Measurements from ENCODE around the gene WDFY3. TPM values are rescaled to one million over a fixed set of nuclear protein-coding genes. Genes with fewer than 3 reads are reported as not detected.

The WDFY3 gene
- total and polyA plus RNA-seq, 4 donors: 7.5 to 229 (median 75.8) TPM

- H3K9me3 ChIP-seq (ENCODE audit: control insufficient read depth in 4 of 4, insufficient read depth in 3 of 4, low read length in 3 of 4): no peaks in the 10 kb centered on the region
- no peaks in the 10 kb centered on the region for H3K4me1 ChIP-seq (ENCODE audit: control insufficient read depth in 5 of 5, insufficient read depth in 5 of 5, low read length in 5 of 5)
- peaks cover 3 to 27% (median 13%) of the 10 kb centered on the region in 4 donors for H3K36me3 ChIP-seq (ENCODE audit: control insufficient read depth in 4 of 4, insufficient read depth in 4 of 4, low read length in 4 of 4)
- ATAC-seq (ENCODE audit: insufficient read depth, low FRiP score) (no peak), DNase-seq (no peak)
- no peak overlapping the region for H3K27ac ChIP-seq (ENCODE audit: low read depth in 1 of 2, low read length in 1 of 2)
- no peak overlapping the region for H3K9ac ChIP-seq (ENCODE audit: insufficient read depth in 1 of 2, low read length in 2 of 2)
- H3K27me3 ChIP-seq (ENCODE audit: control insufficient read depth in 3 of 3, insufficient read depth in 3 of 3, low read length in 2 of 3): no peaks in the 10 kb centered on the region
- no peak for TF ChIP-seq CTCF (IDR thresholded peaks at IDR 0.05; ENCODE audit: control extremely low read depth, extremely low read depth)
- no peak overlapping the region for H3K4me3 ChIP-seq
These were observed 236.1 kb downstream of the WDFY3 start for GRCh38 chr4:84730375-84730774.

GRCh38 chr4:84727491-84727890 lies 239.0 kb downstream of the WDFY3 start:
- Histone ChIP-seq H3K9me3 (ENCODE audit: control insufficient read depth in 4 of 4, insufficient read depth in 3 of 4, low read length in 3 of 4) (no peaks in the 10 kb centered on the region), H3K27ac (ENCODE audit: low read depth in 1 of 2, low read length in 1 of 2) (no peak overlapping the region)

GRCh38 chr4:84726356-84726755 lies 240.1 kb downstream of the WDFY3 start:
- H3K36me3 ChIP-seq (ENCODE audit: control insufficient read depth in 4 of 4, insufficient read depth in 4 of 4, low read length in 4 of 4): peaks cover 3 to 10% (median 7%) of the 10 kb centered on the region in 4 donors
- peaks cover 0 to 4% (median 0%) of the 10 kb centered on the region in 5 donors for H3K4me1 ChIP-seq (ENCODE audit: control insufficient read depth in 5 of 5, insufficient read depth in 5 of 5, low read length in 5 of 5)
- H3K9ac ChIP-seq (ENCODE audit: insufficient read depth in 1 of 2, low read length in 2 of 2): no peak overlapping the region
- H3K4me3 ChIP-seq: no peak overlapping the region
- H3K27me3 ChIP-seq (ENCODE audit: control insufficient read depth in 3 of 3, insufficient read depth in 3 of 3, low read length in 2 of 3): no peaks in the 10 kb centered on the region
- no peak for DNase-seq
- no peak overlapping the region for H3K27ac ChIP-seq (ENCODE audit: low read depth in 1 of 2, low read length in 1 of 2)
- TF ChIP-seq CTCF (IDR thresholded peaks at IDR 0.05; ENCODE audit: control extremely low read depth, extremely low read depth): no peak
- no peaks in the 10 kb centered on the region for H3K9me3 ChIP-seq (ENCODE audit: control insufficient read depth in 4 of 4, insufficient read depth in 3 of 4, low read length in 3 of 4)
- ATAC-seq (ENCODE audit: insufficient read depth, low FRiP score): no peak
- 88 to 94% methylated on average over 2 of the region's 2 CpGs for WGBS, 2 donors

More at GRCh38 chr4:84727491-84727890, 239.0 kb downstream of the WDFY3 start:
- no peaks in the 10 kb centered on the region for H3K27me3 ChIP-seq (ENCODE audit: control insufficient read depth in 3 of 3, insufficient read depth in 3 of 3, low read length in 2 of 3)
- WGBS, 2 donors: 54 to 63% methylated on average over 1 of the region's 1 CpG
- H3K9ac ChIP-seq (ENCODE audit: insufficient read depth in 1 of 2, low read length in 2 of 2): no peak overlapping the region
- no peak for ATAC-seq (ENCODE audit: insufficient read depth, low FRiP score)
- peaks cover 3 to 16% (median 9%) of the 10 kb centered on the region in 4 donors for H3K36me3 ChIP-seq (ENCODE audit: control insufficient read depth in 4 of 4, insufficient read depth in 4 of 4, low read length in 4 of 4)
- peaks cover 0 to 4% (median 0%) of the 10 kb centered on the region in 5 donors for H3K4me1 ChIP-seq (ENCODE audit: control insufficient read depth in 5 of 5, insufficient read depth in 5 of 5, low read length in 5 of 5)
- H3K4me3 ChIP-seq: no peak overlapping the region
- no peak for DNase-seq
- no peak for TF ChIP-seq CTCF (IDR thresholded peaks at IDR 0.05; ENCODE audit: control extremely low read depth, extremely low read depth)

GRCh38 chr4:84722720-84723119 lies 243.8 kb downstream of the WDFY3 start:
- 97 to 100% methylated on average over 1 of the region's 1 CpG for WGBS, 2 donors
- no peak overlapping the region for H3K4me3 ChIP-seq
- H3K4me1 ChIP-seq (ENCODE audit: control insufficient read depth in 5 of 5, insufficient read depth in 5 of 5, low read length in 5 of 5): peaks cover 0 to 11% (median 0%) of the 10 kb centered on the region in 5 donors
- H3K9ac ChIP-seq (ENCODE audit: insufficient read depth in 1 of 2, low read length in 2 of 2): no peak overlapping the region
- no peaks in the 10 kb centered on the region for H3K27me3 ChIP-seq (ENCODE audit: control insufficient read depth in 3 of 3, insufficient read depth in 3 of 3, low read length in 2 of 3)
- H3K27ac ChIP-seq (ENCODE audit: low read depth in 1 of 2, low read length in 1 of 2): no peak overlapping the region
- peaks cover 7 to 31% (median 21%) of the 10 kb centered on the region in 4 donors for H3K36me3 ChIP-seq (ENCODE audit: control insufficient read depth in 4 of 4, insufficient read depth in 4 of 4, low read length in 4 of 4)
- TF ChIP-seq CTCF (IDR thresholded peaks at IDR 0.05; ENCODE audit: control extremely low read depth, extremely low read depth): no peak
- ATAC-seq (ENCODE audit: insufficient read depth, low FRiP score) (no peak), DNase-seq (peak in 1 of 3 donors; percentile 7)
- no peaks in the 10 kb centered on the region for H3K9me3 ChIP-seq (ENCODE audit: control insufficient read depth in 4 of 4, insufficient read depth in 3 of 4, low read length in 3 of 4)
